H1 (cell line): ENCODE results near the gene GATAD2B. TPM values are rescaled to one million over a fixed set of nuclear protein-coding genes. Genes with fewer than 3 reads are reported as not detected.

Experiments
- CTCF ChIA-PET: fragments of 300-600 bp; sonication (Branson Sonifier 250); formaldehyde crosslinking; loops from one replicate; lab custom pipeline; 2021; ENCODE audit not compliant: partially characterized antibody; lab: Charles Lee
- POLR2A ChIA-PET: fragments of 300-600 bp; sonication (Branson Sonifier 250); formaldehyde crosslinking; loops from one replicate; lab custom pipeline; 2021; ENCODE audit warnings: inconsistent platforms; ENCODE audit not compliant: partially characterized antibody; lab: Charles Lee
- DNase-seq, 2 experiments: peaks; one replicate each; pipeline versions ENCODE4 v3.0.0 to v3.0.0-alpha.2; 2010 to 2022; ENCODE audit warnings: low spot score in 2 of 2, low read depth in 1 of 2, mixed read lengths in 1 of 2
- FAIRE-seq: peaks from 2 replicates; lab custom pipeline; 2011; peaks lifted over from hg19 to GRCh38; lab: Jason Lieb, UNC
- H2AFZ ChIP-seq: 2 replicates; pipeline ENCODE4 v1.8.1; 2012; ENCODE audit warnings: low read length, inconsistent platforms
- H2AK5ac ChIP-seq: 2 replicates; pipeline ENCODE4 v1.6.1; 2013; ENCODE audit warnings: low read depth, low read length
- H2BK120ac ChIP-seq: replicated peaks from 2 replicates; pipeline ENCODE3; 2013; ENCODE audit warnings: low read depth, low read length, inconsistent platforms
- H2BK12ac ChIP-seq: 2 replicates; pipeline ENCODE4 v1.6.1; 2013; ENCODE audit warnings: low read depth, low read length
- H2BK15ac ChIP-seq: 2 replicates; pipeline ENCODE4 v1.6.1; 2013; ENCODE audit warnings: low read length
- H2BK20ac ChIP-seq: 2 replicates; pipeline ENCODE4 v1.6.1; 2013; ENCODE audit warnings: low read length
- H2BK5ac ChIP-seq: 2 replicates; pipeline ENCODE4 v1.6.1; 2013; ENCODE audit warnings: low read depth, low read length
- H3K14ac ChIP-seq: 2 replicates; pipeline ENCODE4 v1.6.1; 2013; ENCODE audit warnings: inconsistent platforms; ENCODE audit not compliant: insufficient read length
- H3K18ac ChIP-seq: 2 replicates; pipeline ENCODE4 v1.6.1; 2013; ENCODE audit warnings: low read length; ENCODE audit errors: extremely low read depth
- H3K23ac ChIP-seq: 2 replicates; pipeline ENCODE4 v1.6.1; 2013; ENCODE audit warnings: inconsistent platforms; ENCODE audit not compliant: insufficient read length
- H3K23me2 ChIP-seq: 2 replicates; pipeline ENCODE4 v1.6.1; 2013; ENCODE audit warnings: low read depth, low read length
- H3K27ac ChIP-seq: 2 replicates; pipeline ENCODE4 v1.6.1; 2011; ENCODE audit warnings: low read depth, low read length, inconsistent platforms
- H3K27me3 ChIP-seq, 4 experiments: replicated peaks in 1 of 4; 1 replicate in 1 of 4; 2 replicates in 3 of 4; pipeline versions ENCODE4 v1.6.1 to v1.8.1; 2011 to 2013; ENCODE audit warnings: low read length in 3 of 4, mild to moderate bottlenecking in 3 of 4, inconsistent platforms in 2 of 4, mixed read lengths in 2 of 4, moderate library complexity in 1 of 4; ENCODE audit not compliant: control insufficient read depth in 3 of 4, insufficient read depth in 3 of 4; ENCODE audit errors: extremely low read depth in 1 of 4
- H3K36me3 ChIP-seq, 4 experiments: 2 replicates each; pipeline versions ENCODE4 v1.6.1 to v1.8.1; 2011 to 2013; ENCODE audit warnings: mild to moderate bottlenecking in 4 of 4, low read length in 3 of 4, moderate library complexity in 2 of 4, control low read depth in 1 of 4, inconsistent platforms in 1 of 4; ENCODE audit not compliant: insufficient read depth in 4 of 4, control insufficient read depth in 2 of 4
- H3K4ac ChIP-seq: replicated peaks from 2 replicates; pipeline ENCODE3; 2013; ENCODE audit warnings: low read length, low read depth, mixed read lengths, inconsistent platforms; ENCODE audit not compliant: insufficient read length
- H3K4me1 ChIP-seq, 4 experiments: replicated peaks in 1 of 4; 1 replicate in 1 of 4; 2 replicates in 3 of 4; pipeline versions ENCODE4 v1.6.1 to v1.8.1; 2011 to 2013; ENCODE audit warnings: low read length in 3 of 4, inconsistent platforms in 2 of 4, mixed read lengths in 1 of 4; ENCODE audit not compliant: insufficient read depth in 4 of 4, control insufficient read depth in 3 of 4
- H3K4me2 ChIP-seq, 2 experiments: 2 replicates each; pipeline versions ENCODE4 v1.6.1 to v1.8.1; 2011 to 2013; ENCODE audit warnings: low read depth in 2 of 2, low read length in 2 of 2, control low read depth in 1 of 2, inconsistent platforms in 1 of 2, mild to moderate bottlenecking in 1 of 2; ENCODE audit not compliant: insufficient read depth in 1 of 2
- H3K4me3 ChIP-seq, 4 experiments: fragments of 200-600, 300-600 bp in 1 of 4; sonication (generic), shearing (Covaris generic), sonication (Bioruptor Twin) in 1 of 4; 2 replicates each; pipeline versions ENCODE4 v1.5.1 to v1.8.1; 2011 to 2016; ENCODE audit warnings: low read length in 4 of 4, low read depth in 3 of 4, control low read depth in 2 of 4, inconsistent platforms in 2 of 4, mild to moderate bottlenecking in 2 of 4, mixed read lengths in 1 of 4, moderate library complexity in 1 of 4; ENCODE audit not compliant: insufficient read depth in 2 of 4; ENCODE audit errors: extremely low read depth in 1 of 4
- H3K56ac ChIP-seq: replicated peaks from 2 replicates; pipeline ENCODE3; 2013; ENCODE audit warnings: low read depth, mild to moderate bottlenecking, mixed read lengths, low read length, inconsistent platforms; ENCODE audit not compliant: insufficient read length
- H3K79me1 ChIP-seq: 2 replicates; pipeline ENCODE4 v1.6.1; 2013; ENCODE audit warnings: low read depth, low read length, control low read depth
- H3K79me2 ChIP-seq, 2 experiments: 2 replicates each; pipeline versions ENCODE4 v1.6.1 to v1.8.1; 2012 to 2013; ENCODE audit warnings: low read length in 2 of 2, mild to moderate bottlenecking in 2 of 2, inconsistent platforms in 1 of 2; ENCODE audit not compliant: insufficient read depth in 2 of 2, control insufficient read depth in 1 of 2
- H3K9ac ChIP-seq, 4 experiments: replicated peaks in 1 of 4; 1 replicate in 1 of 4; 2 replicates in 3 of 4; pipeline versions ENCODE4 v1.6.1 to v1.8.1; 2011 to 2013; ENCODE audit warnings: low read depth in 3 of 4, low read length in 3 of 4, control low read depth in 2 of 4, mild to moderate bottlenecking in 2 of 4, moderate library complexity in 2 of 4, inconsistent platforms in 1 of 4; ENCODE audit errors: extremely low read depth in 1 of 4
- H3K9me3 ChIP-seq, 2 experiments: 2 replicates each; pipeline versions ENCODE4 v1.6.1 to v1.8.1; 2012 to 2013; ENCODE audit warnings: mild to moderate bottlenecking in 2 of 2, moderate library complexity in 2 of 2, control low read depth in 1 of 2, inconsistent platforms in 1 of 2, low read depth in 1 of 2, low read length in 1 of 2, mixed read lengths in 1 of 2; ENCODE audit not compliant: insufficient read depth in 2 of 2
- H4K20me1 ChIP-seq, 2 experiments: replicated peaks in 1 of 2; 2 replicates each; pipeline versions ENCODE3 to v1.8.1; 2011 to 2013; ENCODE audit warnings: inconsistent platforms in 2 of 2, low read length in 2 of 2, mild to moderate bottlenecking in 1 of 2; ENCODE audit not compliant: insufficient read depth in 2 of 2, control insufficient read depth in 1 of 2
- H4K5ac ChIP-seq: 2 replicates; pipeline ENCODE4 v1.6.1; 2013; ENCODE audit warnings: low read length, low read depth, mixed read lengths, inconsistent platforms; ENCODE audit not compliant: insufficient read length
- H4K8ac ChIP-seq: 2 replicates; pipeline ENCODE4 v1.8.0; 2013; ENCODE audit warnings: mild to moderate bottlenecking, moderate library complexity, low read length, inconsistent platforms; ENCODE audit not compliant: insufficient read depth; ENCODE audit errors: extremely low read depth
- H4K91ac ChIP-seq: replicated peaks from 2 replicates; pipeline ENCODE3; 2013; ENCODE audit warnings: low read length, mixed read lengths, inconsistent platforms; ENCODE audit not compliant: insufficient read length
- ASH2L ChIP-seq: fragments of 200-600, 300-600 bp; sonication (generic); IDR thresholded peaks from one replicate; pipeline ENCODE4 v1.7.1; 2017; ENCODE audit warnings: low read length
- BACH1 ChIP-seq: IDR thresholded peaks from 2 replicates; pipeline ENCODE4 v1.6.1; 2012; ENCODE audit warnings: low read length, improper control_type of control experiment
- CBX5 ChIP-seq: fragments of 300-800, 300-1000 bp; sonication (generic); IDR thresholded peaks from 2 replicates; pipeline ENCODE4 v1.7.1; 2016; ENCODE audit warnings: antibody characterized with exemption, low read length, low read depth
- CTCF ChIP-seq, 3 experiments: IDR thresholded peaks; 1 replicate in 2 of 3; 2 replicates in 1 of 3; pipeline versions ENCODE4 v1.5.1 to v1.6.1; 2011; ENCODE audit warnings: low read length in 3 of 3, mild to moderate bottlenecking in 3 of 3, inconsistent platforms in 2 of 3, low read depth in 1 of 3, moderate library complexity in 1 of 3; ENCODE audit not compliant: insufficient read depth in 1 of 3; ENCODE audit errors: control extremely low read depth in 1 of 3
- MAFK ChIP-seq: IDR thresholded peaks from 2 replicates; pipeline ENCODE4 v1.6.1; 2012; ENCODE audit warnings: low read depth, mild to moderate bottlenecking, improper control_type of control experiment, low read length
- MAX ChIP-seq: IDR thresholded peaks from 2 replicates; pipeline ENCODE4 v1.6.1; 2012; ENCODE audit warnings: inconsistent platforms
- POLR2A ChIP-seq, 2 experiments: IDR thresholded peaks; 1 replicate in 1 of 2; 2 replicates in 1 of 2; pipeline ENCODE4 v1.6.1; 2011; ENCODE audit warnings: low read depth in 2 of 2, low read length in 2 of 2, mild to moderate bottlenecking in 2 of 2; ENCODE audit errors: control extremely low read depth in 1 of 2
- RFX5 ChIP-seq: IDR thresholded peaks from 2 replicates; pipeline ENCODE4 v1.6.1; 2011; ENCODE audit warnings: low read depth, low read length, improper control_type of control experiment, borderline replicate concordance
- SIN3A ChIP-seq, 2 experiments: IDR thresholded peaks in 1 of 2; conservative IDR thresholded peaks in 1 of 2; 2 replicates each; pipeline ENCODE4 v1.6.1; 2011 to 2012; ENCODE audit warnings: low read length in 2 of 2, improper control_type of control experiment in 1 of 2, low read depth in 1 of 2, mild to moderate bottlenecking in 1 of 2
- SUZ12 ChIP-seq: fragments of 200-600 bp; sonication (generic); IDR thresholded peaks from 2 replicates; pipeline ENCODE4 v1.6.1; 2012; ENCODE audit warnings: mild to moderate bottlenecking, inconsistent platforms, low read length, moderate library complexity, mixed read lengths
- TAF7 ChIP-seq: optimal IDR thresholded peaks from 2 replicates; pipeline ENCODE3; 2011; ENCODE audit warnings: low read depth, mild to moderate bottlenecking, inconsistent platforms, low read length, moderate library complexity, borderline replicate concordance
- WGBS, 2 experiments: shearing (Covaris generic) in 1 of 2; methylation state at CpG; one replicate each; pipeline versions ENCODE4 v1.1.6 to v1.1.7; 2013 to 2015; ENCODE audit warnings: low lambda C conversion rate in 2 of 2, mixed read lengths in 2 of 2, inconsistent platforms in 1 of 2, low coverage in 1 of 2, missing lambda C conversion rate in 1 of 2; ENCODE audit not compliant: insufficient replicate concordance in 2 of 2, insufficient coverage in 1 of 2, insufficient read length in 1 of 2; ENCODE audit errors: extremely low coverage in 1 of 2, missing lambda C conversion rate in 1 of 2; 5-methylcytosine and 5-hydroxymethylcytosine counted together
- polyA plus RNA-seq, 7 experiments: library from polyadenylated mRNA; depleted of rRNA in 3 of 7; stranded (reverse) in 5 of 7; unstranded in 2 of 7; fragments of >200 nt in 5 of 7; fragments of 200-250 nt in 2 of 7; gene quantifications; 1 replicate in 5 of 7; 2 replicates in 1 of 7; 4 replicates in 1 of 7; pipeline versions ENCODE4 v1.2.1 to v1.2.3, GENCODE V29; 2011 to 2013; ENCODE audit warnings: missing spikeins in 2 of 7, mixed read lengths in 2 of 7
- total RNA-seq: library from RNA; stranded (reverse); fragmentation: NEBNext Ultra II Directional; extraction: Animal tissue kit (Norgen Biotek cat#: 25700); gene quantifications from 2 replicates; pipeline ENCODE4 v1.2.1, GENCODE V29; 2021

The GATAD2B gene
- total and polyA plus RNA-seq, 2 of the 8 experiments (the other 6 are each of a cell fraction or from before 2014, with no cell fraction given): 8.4 to 39.1 TPM

- Histone ChIP-seq H3K23ac (no peak overlapping the region), H3K79me2 (peaks cover 18 to 93% of the 10 kb centered on the region in 2 experiments), H2BK15ac (no peak overlapping the region), H3K4ac (no peak overlapping the region), H4K91ac (no peak overlapping the region), H3K23me2 (no peaks in the 10 kb centered on the region), H3K4me3 (no peak overlapping the region), H3K36me3 (peaks cover 0 to 4% (median 0%) of the 10 kb centered on the region in 4 experiments; a peak in 1 of 8 replicates), H4K5ac (no peak overlapping the region), H3K56ac (no peak overlapping the region), H3K9ac (no peak overlapping the region), H4K8ac (no peak overlapping the region), H3K4me2 (no peak overlapping the region), H2AK5ac (no peak overlapping the region), H2BK20ac (no peak overlapping the region), H3K18ac (no peak overlapping the region), H2AFZ (no peak overlapping the region), H3K14ac (no peak overlapping the region), H3K79me1 (no peaks in the 10 kb centered on the region), H3K4me1 (no peaks in the 10 kb centered on the region), H4K20me1 (peaks cover 8 to 10% of the 10 kb centered on the region in 2 experiments), H2BK12ac (no peak overlapping the region), H2BK5ac (no peak overlapping the region), H3K27ac (no peak overlapping the region), H3K27me3 (no peaks in the 10 kb centered on the region)
- no peak for DNase-seq
- no peak for FAIRE-seq
- WGBS, 2 experiments: 94% methylated on average over 2 of the region's 2 CpGs; no CpG with 5 or more reads in 1 of the 2 experiments
- ChIA-PET POLR2A (interaction anchor here (1.2 to 4.7 kb wide), 3 partner anchors 10 to 78 kb away, joined by 3 to 35 read pairs (median 9); partner anchors contain the start of genes GATAD2B and RPS27), CTCF (no interaction called here)
- no peak for TF ChIP-seq CTCF (IDR thresholded peaks at IDR 0.05; ENCODE audit: control extremely low read depth in 1 of 3, insufficient read depth in 1 of 3, low read depth in 1 of 3, low read length in 3 of 3)
- no peak for TF ChIP-seq RFX5
- no peak for TF ChIP-seq SUZ12
- no peak for TF ChIP-seq SIN3A (conservative IDR thresholded peaks at IDR 0.05 in 1 of 2, IDR thresholded peaks at IDR 0.05 in 1 of 2; ENCODE audit: low read depth in 1 of 2, low read length in 2 of 2)
- TF ChIP-seq CBX5: no peak
- no peak for TF ChIP-seq MAX
- no peak for TF ChIP-seq BACH1
- no peak for TF ChIP-seq MAFK
- no peak for TF ChIP-seq POLR2A (IDR thresholded peaks at IDR 0.05; ENCODE audit: control extremely low read depth in 1 of 2, low read depth in 2 of 2, low read length in 2 of 2)
- TF ChIP-seq ASH2L: no peak
- no peak for TF ChIP-seq TAF7
- TF ChIP-seq, all 59 proteins: peak for 0
- Histone ChIP-seq H2BK120ac (no peak overlapping the region), H3K9me3 (no peaks in the 10 kb centered on the region)
Observed at GRCh38 chr1:153912349-153912748, 10.4 kb downstream of the GATAD2B start.
